Measurements from ENCODE around the gene AMIGO2. TPM values are rescaled to one million over a fixed set of nuclear protein-coding genes. Genes with fewer than 3 reads are reported as not detected.

The AMIGO2 gene
- total RNA-seq, 4 donors from 2014 or later, result 2.1 to 4.5 (median 3.7) TPM

DNA sequence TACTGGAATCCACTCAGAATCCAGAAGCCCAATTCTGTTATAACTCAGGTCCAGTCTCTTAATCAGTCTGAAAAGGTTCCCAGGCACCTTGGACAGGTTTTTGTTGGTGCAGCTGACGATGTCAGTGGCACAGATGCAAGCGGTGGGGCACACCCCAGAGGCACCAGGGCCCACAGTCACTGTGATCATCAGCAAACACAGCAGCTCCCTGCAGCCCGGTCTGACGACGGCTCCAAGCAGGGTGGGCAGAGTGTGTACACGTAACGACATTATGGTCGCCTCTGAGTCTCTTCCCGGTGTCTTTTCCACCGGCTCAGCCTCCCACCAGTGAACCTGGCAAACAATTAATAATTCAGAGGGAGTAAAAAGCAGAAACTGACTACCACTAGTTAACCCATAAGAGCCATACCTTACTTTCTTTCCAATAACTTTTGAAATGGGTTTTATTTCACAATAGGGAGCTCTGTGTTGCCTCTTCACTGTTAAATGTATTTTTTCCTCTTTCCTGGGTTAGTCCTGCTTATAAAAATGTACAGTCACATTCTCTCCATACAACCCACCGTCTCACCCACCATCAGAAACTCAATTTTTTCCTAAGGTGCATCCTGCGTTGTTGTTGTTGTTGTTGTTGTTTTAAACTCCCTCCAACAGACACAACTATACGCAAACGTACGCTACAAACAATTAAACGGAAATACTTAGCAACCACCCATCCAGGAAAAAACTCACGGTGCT is 859 bp downstream of the AMIGO2 start:
- peak in 1 of 2 donors; percentile 31 for TF ChIP-seq POLR2AphosphoS5 (IDR thresholded peaks at IDR 0.05)
- TF ChIP-seq, protein P1, sequence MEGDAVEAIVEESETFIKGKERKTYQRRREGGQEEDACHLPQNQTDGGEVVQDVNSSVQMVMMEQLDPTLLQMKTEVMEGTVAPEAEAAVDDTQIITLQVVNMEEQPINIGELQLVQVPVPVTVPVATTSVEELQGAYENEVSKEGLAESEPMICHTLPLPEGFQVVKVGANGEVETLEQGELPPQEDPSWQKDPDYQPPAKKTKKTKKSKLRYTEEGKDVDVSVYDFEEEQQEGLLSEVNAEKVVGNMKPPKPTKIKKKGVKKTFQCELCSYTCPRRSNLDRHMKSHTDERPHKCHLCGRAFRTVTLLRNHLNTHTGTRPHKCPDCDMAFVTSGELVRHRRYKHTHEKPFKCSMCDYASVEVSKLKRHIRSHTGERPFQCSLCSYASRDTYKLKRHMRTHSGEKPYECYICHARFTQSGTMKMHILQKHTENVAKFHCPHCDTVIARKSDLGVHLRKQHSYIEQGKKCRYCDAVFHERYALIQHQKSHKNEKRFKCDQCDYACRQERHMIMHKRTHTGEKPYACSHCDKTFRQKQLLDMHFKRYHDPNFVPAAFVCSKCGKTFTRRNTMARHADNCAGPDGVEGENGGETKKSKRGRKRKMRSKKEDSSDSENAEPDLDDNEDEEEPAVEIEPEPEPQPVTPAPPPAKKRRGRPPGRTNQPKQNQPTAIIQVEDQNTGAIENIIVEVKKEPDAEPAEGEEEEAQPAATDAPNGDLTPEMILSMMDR (IDR thresholded peaks at IDR 0.05), result no peak
- 2% methylated on average over 17 of the region's 17 CpGs for WGBS
- Histone ChIP-seq H3K4me3 (peak overlapping the region; percentile 84 to 87 (median 84)), H3K9me3 (no peaks in the 10 kb centered on the region), H3K27me3 (no peaks in the 10 kb centered on the region), H3K4me1 (peaks cover 6 to 37% (median 21%) of the 10 kb centered on the region in 4 donors), H3K27ac (replicated peaks in 1 of 4) (peak overlapping the region; percentile 84 to 90 (median 87)), H3K36me3 (no peaks in the 10 kb centered on the region)
- DNase-seq (ENCODE audit: extremely low spot score), result no peak
- intact Hi-C loops (cut with DNase I), result no loop called here

DNA sequence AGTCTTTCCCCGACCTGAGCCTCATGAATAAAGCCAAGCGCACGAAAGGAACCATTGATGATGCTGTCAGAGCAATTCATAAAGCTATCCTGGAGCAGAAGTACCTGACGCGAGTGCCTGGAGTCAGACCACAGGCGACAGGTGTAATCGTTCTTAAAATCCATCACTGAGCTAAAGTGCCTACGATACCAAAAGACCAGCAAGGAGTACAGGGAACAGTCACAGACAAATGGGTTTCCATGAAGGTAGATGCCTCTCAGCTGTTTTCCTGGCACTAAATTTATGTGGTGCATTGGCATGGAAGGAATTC is 1.7 kb downstream of the AMIGO2 start:
- H3K4me3 ChIP-seq, result peak overlapping the region in 2 of 4 donors; percentile 84 to 87
- H3K27me3 ChIP-seq, result no peaks in the 10 kb centered on the region
- intact Hi-C loops (cut with DNase I), result no loop called here
- H3K27ac ChIP-seq (replicated peaks in 1 of 4), result no peak overlapping the region
- no peaks in the 10 kb centered on the region for H3K36me3 ChIP-seq
- 90% methylated on average over 8 of the region's 8 CpGs for WGBS
- DNase-seq (ENCODE audit: extremely low spot score), result no peak
- TF ChIP-seq, protein P1 (IDR thresholded peaks at IDR 0.05), result no peak
- TF ChIP-seq POLR2AphosphoS5 (IDR thresholded peaks at IDR 0.05) (no peak), POLR2A (IDR thresholded peaks at IDR 0.05; ENCODE audit: low read depth) (no peak), EP300 (IDR thresholded peaks at IDR 0.05) (no peak)
- peaks cover 6 to 32% (median 20%) of the 10 kb centered on the region in 4 donors for H3K4me1 ChIP-seq
- no peaks in the 10 kb centered on the region for H3K9me3 ChIP-seq

DNA sequence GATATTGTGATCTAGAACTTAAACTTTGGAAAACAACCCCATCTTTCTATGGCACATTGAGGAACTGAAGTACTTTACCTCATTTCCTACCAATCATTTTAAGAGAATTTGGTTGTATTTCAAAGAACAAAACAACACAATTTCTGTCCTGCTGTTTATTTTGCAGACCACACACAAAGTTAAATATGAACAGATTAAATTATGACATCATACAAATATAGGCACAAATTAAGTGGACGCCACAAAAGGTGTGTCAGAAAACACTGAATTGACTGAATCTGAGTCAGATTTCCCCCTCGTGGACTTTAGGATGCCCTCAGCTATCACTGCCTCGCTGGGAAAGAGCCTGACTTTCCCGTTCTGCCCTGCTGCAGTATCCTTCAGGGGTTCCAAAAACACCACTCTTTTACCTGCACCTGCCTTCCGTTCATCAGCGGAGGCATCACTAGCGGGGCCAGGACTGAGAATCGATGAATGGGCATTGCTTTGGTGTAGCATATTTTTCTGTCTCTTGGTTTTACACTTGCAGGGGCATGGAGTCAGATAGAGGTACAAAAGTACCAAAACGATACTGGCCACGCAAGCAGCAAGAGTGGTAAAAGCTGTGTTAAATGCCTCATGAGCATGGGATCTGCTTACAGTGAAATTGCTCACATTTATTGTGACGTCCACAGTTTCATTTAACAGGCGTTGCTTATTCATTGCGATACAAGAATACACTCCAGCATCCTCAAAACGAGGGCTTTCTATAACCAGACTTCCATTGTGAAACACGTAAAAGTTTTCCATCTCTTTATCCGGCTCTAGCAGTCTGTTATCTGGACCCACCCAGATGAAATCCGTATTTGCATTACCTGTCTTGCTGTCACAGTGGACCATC is 2.3 kb downstream of the AMIGO2 start:
- intact Hi-C loops (cut with DNase I), result no loop called here
- WGBS, result 87% methylated on average over 17 of the region's 17 CpGs
- Histone ChIP-seq H3K27me3 (no peaks in the 10 kb centered on the region), H3K9me3 (no peaks in the 10 kb centered on the region), H3K4me1 (peaks cover 6 to 28% (median 18%) of the 10 kb centered on the region in 4 donors), H3K4me3 (no peak overlapping the region), H3K27ac (replicated peaks in 1 of 4) (no peak overlapping the region), H3K36me3 (no peaks in the 10 kb centered on the region)
- TF ChIP-seq, protein P1 (IDR thresholded peaks at IDR 0.05), result no peak
- TF ChIP-seq POLR2AphosphoS5 (IDR thresholded peaks at IDR 0.05) (no peak), POLR2A (IDR thresholded peaks at IDR 0.05; ENCODE audit: low read depth) (no peak), EP300 (IDR thresholded peaks at IDR 0.05) (no peak)
- DNase-seq (ENCODE audit: extremely low spot score), result no peak

DNA sequence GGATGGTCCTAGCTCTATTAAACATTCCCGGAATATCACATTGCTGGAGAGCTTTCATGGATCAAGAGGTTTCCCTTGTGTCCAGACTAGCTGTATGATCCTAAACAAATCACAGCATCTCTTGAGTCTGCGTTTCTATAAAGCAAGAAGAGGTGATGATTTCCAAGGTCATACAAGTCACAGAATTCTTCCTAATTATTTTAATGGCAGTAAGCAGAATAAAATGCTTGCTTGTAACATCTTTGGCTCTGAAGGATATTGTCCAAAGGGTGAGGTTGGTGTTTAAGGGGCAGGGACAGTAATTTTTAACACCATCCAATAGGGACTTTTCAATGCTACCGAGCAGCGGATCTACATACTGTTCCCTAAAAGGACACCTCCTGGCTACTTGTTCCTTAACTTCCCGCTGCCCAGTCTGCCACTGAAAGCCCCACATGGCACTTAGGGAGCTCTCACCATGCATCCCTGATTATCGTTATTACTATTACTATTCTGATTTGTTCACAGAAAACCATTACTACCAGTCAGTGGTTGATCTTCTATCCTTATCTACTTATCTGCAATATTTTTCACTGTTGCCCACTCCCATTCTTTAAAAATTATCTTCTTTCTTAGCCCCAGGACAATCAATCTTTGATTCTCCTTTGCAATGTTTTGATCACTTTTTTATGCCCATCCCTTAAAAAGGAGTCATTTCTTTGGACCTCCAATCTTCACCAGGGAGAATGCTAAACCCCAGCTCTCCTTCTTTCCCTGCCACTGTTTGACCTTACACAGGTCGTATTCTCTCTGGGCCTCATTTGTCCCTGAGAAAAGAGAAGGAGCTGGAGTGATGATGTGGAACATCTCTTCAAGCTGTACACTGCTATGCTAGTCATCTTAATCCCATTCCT is 4.3 kb downstream of the AMIGO2 start:
- WGBS, result 91% methylated on average over 7 of the region's 7 CpGs
- Histone ChIP-seq H3K4me3 (no peak overlapping the region), H3K9me3 (no peaks in the 10 kb centered on the region), H3K36me3 (no peaks in the 10 kb centered on the region), H3K27ac (replicated peaks in 1 of 4) (no peak overlapping the region), H3K4me1 (peaks cover 6 to 22% (median 17%) of the 10 kb centered on the region in 4 donors), H3K27me3 (no peaks in the 10 kb centered on the region)
- TF ChIP-seq EP300 (IDR thresholded peaks at IDR 0.05) (no peak), POLR2AphosphoS5 (IDR thresholded peaks at IDR 0.05) (no peak), POLR2A (IDR thresholded peaks at IDR 0.05; ENCODE audit: low read depth) (no peak)
- TF ChIP-seq, protein P1 (IDR thresholded peaks at IDR 0.05), result no peak
- no peak for DNase-seq (ENCODE audit: extremely low spot score)
- intact Hi-C loops (cut with DNase I), result no loop called here

Measured in esophagus muscularis mucosa (tissue), 4 donors.